Duodenal mucosa (tissue), 2 donors: Measurements from ENCODE around the gene ATP5ME.
A peak's percentile ranks its signal among the peaks of the same experiment; 100 is the strongest.
"Not testable (repeated sequence)": the region's sequence is repeated elsewhere in the genome, so short reads cannot be mapped to it uniquely, and the experiment has no call there.

ENCODE experiments used
- H3K27ac ChIP-seq: one replicate; pipeline ENCODE4 v1.7.0; 2013; ENCODE audit warnings: low read depth, low read length
- H3K27me3 ChIP-seq, 2 donors: one replicate each; pipeline ENCODE4 v1.7.0; 2013; ENCODE audit warnings: low read length in 2 of 2, control low read depth in 1 of 2; ENCODE audit not compliant: insufficient read depth in 2 of 2, control insufficient read depth in 1 of 2
- H3K36me3 ChIP-seq, 2 donors: one replicate each; pipeline ENCODE4 v1.7.0; 2013; ENCODE audit warnings: low read length in 2 of 2, control low read depth in 1 of 2; ENCODE audit not compliant: insufficient read depth in 2 of 2, control insufficient read depth in 1 of 2
- H3K4me1 ChIP-seq, 2 donors: one replicate each; pipeline ENCODE4 v1.7.0; 2013; ENCODE audit warnings: low read length in 2 of 2, control low read depth in 1 of 2; ENCODE audit not compliant: insufficient read depth in 2 of 2, control insufficient read depth in 1 of 2
- H3K4me3 ChIP-seq, 2 donors: one replicate each; pipeline ENCODE4 v1.7.0; 2013; ENCODE audit warnings: low read length in 2 of 2, low read depth in 1 of 2
- H3K9ac ChIP-seq, 2 donors: one replicate each; pipeline ENCODE4 v1.7.0; 2013; ENCODE audit warnings: low read length in 2 of 2, low read depth in 1 of 2
- H3K9me3 ChIP-seq, 2 donors: one replicate each; pipeline ENCODE4 v1.7.0; 2013; ENCODE audit warnings: low read length in 2 of 2, control low read depth in 1 of 2; ENCODE audit not compliant: control insufficient read depth in 1 of 2

ATP5ME gene

DNA sequence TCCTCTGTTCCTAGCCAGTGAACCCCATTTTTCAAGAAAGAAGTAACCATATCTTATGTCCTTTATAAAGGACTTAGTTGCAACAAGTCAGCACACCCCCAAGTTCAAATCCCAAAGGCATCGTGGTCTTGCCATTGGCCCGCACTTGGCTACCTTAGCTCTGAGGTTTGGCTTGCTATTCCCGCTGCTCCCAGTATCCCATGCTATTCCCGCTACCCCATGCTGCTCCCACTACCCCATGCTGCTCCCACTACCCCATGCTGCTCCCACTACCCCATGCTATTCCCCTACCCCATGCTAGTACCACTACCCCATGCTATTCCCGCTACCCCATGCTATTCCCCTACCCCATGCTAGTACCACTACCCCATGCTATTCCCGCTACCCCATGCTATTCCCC lies 5.9 kb downstream of the ATP5ME start:
- peaks cover 10 to 29% of the 10 kb centered on the region in 2 donors for H3K36me3 ChIP-seq
- not testable (repeated sequence) for H3K4me1 ChIP-seq, H3K9ac ChIP-seq, H3K27me3 ChIP-seq, H3K9me3 ChIP-seq, H3K27ac ChIP-seq, H3K4me3 ChIP-seq

DNA sequence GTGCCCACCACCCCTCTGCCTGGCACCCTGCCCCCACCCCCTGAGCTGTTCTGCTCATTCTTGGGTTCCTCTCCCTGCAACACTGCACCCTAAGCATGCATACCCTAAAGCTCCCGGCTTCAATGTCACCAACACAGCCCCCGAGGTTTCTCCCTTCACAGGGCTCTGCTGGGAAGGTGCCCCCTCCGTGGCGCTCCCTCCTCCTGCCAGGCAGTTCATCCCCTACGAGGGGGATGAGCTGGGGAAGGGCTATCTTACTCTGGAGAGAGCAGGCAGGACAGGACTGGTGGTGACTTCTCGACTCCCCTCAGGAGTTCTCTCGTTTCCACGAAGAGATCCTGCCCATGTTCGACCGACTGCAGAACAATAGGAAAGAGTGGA lies 6.5 kb downstream of the ATP5ME start:
- H3K36me3 ChIP-seq: peaks cover 10 to 22% of the 10 kb centered on the region in 2 donors
- no peak overlapping the region for H3K4me3 ChIP-seq
- H3K9ac ChIP-seq: no peak overlapping the region
- H3K27me3 ChIP-seq: peaks cover 0 to 3% of the 10 kb centered on the region in 2 donors
- no peak overlapping the region for H3K27ac ChIP-seq
- H3K4me1 ChIP-seq: no peaks in the 10 kb centered on the region
- no peaks in the 10 kb centered on the region for H3K9me3 ChIP-seq

DNA sequence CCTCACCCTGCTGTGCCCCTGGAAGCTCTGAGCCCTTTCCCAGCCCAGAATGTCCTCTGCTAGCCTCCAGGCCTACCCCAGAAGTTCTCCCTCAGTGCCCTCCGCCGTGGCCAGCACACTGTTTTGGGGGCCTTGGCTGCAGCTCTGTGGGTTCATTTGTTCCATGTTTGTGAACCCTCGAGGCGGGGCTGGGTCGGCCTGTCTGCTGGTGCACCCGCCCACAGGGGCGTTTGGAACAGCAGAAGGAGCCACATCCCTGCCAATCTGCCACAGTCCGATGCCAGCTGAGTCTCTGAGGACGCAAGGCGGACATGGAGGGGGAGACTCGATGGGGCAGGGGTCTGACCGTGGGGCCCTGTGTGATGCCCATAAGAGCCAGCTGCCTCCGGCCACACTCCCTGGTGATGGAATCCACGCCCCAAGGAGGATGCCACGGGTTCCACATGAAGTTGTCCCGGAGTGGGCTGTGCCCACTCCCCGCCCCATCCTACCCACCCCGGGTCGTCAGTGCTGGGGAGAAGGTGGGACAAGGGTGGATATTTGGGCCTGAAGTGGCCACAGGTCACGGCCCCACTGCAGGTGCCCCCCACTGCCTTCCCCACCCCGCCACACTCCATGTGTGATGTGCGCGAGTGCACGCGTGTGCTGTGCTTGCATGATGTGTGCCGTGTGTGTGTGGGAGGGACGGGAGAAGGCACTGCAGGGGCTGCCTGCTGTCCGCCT lies 7.1 kb downstream of the ATP5ME start:
- Histone ChIP-seq H3K9me3 (no peaks in the 10 kb centered on the region), H3K36me3 (peaks cover 7 to 17% of the 10 kb centered on the region in 2 donors), H3K27me3 (peaks cover 0 to 3% of the 10 kb centered on the region in 2 donors), H3K4me1 (no peaks in the 10 kb centered on the region), H3K4me3 (no peak overlapping the region), H3K9ac (no peak overlapping the region), H3K27ac (no peak overlapping the region)

DNA sequence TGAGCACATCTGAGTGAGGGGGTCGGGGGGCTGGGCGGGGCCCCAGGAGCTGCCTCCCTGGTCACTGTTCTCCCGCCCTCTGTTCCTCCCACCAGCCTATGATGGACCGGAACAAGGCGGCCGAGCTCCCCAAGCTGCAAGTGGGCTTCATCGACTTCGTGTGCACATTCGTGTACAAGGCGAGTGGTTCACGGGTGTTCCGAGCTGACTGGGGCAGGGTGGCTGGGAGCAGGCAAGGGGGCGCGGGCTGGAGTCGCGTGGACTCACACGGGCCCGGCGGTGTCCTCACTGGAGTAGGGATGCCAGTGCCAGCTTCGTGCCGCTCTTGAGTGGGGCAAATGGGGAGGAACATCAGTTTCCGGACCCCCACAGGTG lies 7.7 kb downstream of the ATP5ME start:
- Histone ChIP-seq H3K4me1 (no peaks in the 10 kb centered on the region), H3K27ac (no peak overlapping the region), H3K9me3 (no peaks in the 10 kb centered on the region), H3K27me3 (peaks cover 0 to 3% of the 10 kb centered on the region in 2 donors), H3K4me3 (no peak overlapping the region), H3K9ac (no peak overlapping the region), H3K36me3 (peaks cover 1 to 11% of the 10 kb centered on the region in 2 donors)

DNA sequence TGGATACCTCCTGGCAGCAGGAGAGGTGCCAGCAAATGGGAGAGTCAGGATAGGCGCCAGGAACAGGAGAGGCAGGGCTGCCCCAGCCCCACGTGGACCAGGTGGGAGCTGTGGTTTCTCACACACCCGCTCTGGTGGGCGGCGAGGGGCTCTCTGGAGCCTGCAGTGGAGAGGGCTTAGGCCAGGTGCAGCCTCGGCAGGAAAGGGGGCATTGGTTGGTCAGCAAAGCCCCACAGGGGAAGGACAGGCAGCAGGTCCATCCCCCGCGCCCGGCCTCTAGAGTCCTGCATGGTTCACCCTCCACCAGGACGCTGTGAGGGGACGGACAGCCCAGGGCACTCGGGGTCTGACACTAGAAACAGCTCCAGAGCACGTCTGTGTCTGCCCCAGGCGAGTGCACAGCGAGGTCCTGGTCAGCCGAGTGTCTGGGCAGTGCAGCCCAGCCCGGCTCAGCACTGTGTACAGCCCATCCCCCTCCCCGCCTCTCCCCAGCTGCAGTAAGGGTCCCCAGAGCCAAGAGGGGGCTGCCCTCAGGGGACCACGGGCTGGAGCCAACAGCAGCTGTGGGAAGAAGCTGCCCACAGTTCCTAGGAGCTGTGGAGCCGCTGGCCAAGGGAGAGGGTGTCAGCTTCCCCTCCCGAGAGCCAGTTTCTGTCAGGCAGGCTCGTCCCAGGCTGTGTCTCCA lies 8.2 kb downstream of the ATP5ME start:
- no peak overlapping the region for H3K27ac ChIP-seq
- peaks cover 0 to 3% of the 10 kb centered on the region in 2 donors for H3K27me3 ChIP-seq

DNA sequence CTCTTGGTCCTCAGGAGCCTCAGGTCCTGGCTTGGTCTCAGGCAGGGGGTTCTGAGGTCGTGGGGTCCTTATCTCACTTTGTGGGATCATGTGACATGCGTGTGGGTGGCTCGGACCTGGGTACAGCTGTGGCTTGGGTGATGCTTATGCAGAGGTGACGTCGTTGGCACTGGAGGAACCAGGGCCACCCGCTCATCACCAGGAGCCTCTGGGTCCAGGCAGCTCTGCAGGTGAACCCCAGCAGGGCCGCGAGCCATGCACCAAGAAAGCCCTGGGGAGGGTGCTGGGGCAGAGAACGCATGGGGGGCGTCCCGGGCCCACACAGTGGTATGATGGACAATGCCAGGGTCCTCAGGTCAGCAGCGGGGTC lies 8.7 kb downstream of the ATP5ME start:
- Histone ChIP-seq H3K9me3 (no peaks in the 10 kb centered on the region), H3K9ac (no peak overlapping the region), H3K27me3 (peaks cover 0 to 3% of the 10 kb centered on the region in 2 donors), H3K4me3 (no peak overlapping the region), H3K4me1 (no peaks in the 10 kb centered on the region), H3K36me3 (peaks cover 0 to under 1% of the 10 kb centered on the region in 2 donors), H3K27ac (no peak overlapping the region)

More for the DNA sequence above, 8.2 kb downstream of the ATP5ME start:
- H3K4me3 ChIP-seq: no peak overlapping the region
- H3K9ac ChIP-seq: no peak overlapping the region
- peaks cover 0 to 6% of the 10 kb centered on the region in 2 donors for H3K36me3 ChIP-seq
- no peaks in the 10 kb centered on the region for H3K4me1 ChIP-seq
- H3K9me3 ChIP-seq: no peaks in the 10 kb centered on the region

DNA sequence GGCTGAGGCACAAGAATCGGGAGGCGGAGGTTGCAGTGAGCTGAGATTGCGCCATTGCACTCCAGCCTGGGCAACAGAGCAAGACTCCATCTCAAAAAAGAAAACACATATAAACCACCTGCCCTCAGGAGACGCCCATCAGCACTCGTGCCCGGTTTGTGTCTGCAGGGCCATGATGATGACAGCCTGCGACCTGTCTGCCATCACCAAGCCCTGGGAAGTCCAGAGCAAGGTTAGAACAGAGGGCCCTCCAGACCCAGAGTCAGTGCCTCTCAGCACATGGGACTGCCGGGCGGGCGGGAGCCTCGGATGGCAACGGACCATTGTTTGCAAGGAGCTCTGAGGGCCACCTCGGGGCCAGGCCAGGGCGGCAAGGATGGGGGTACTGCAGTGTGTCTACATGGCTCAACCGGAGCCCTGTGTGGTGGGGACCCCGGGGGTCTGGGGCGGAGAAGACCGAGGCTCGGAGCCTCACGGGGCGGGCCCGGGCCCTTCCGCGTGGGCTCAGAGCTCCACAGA lies 9.3 kb downstream of the ATP5ME start:
- Histone ChIP-seq H3K27me3 (peaks cover 0 to 3% of the 10 kb centered on the region in 2 donors), H3K4me1 (no peaks in the 10 kb centered on the region), H3K36me3 (no peaks in the 10 kb centered on the region), H3K9me3 (no peaks in the 10 kb centered on the region), H3K9ac (no peak overlapping the region), H3K27ac (no peak overlapping the region), H3K4me3 (no peak overlapping the region)

DNA sequence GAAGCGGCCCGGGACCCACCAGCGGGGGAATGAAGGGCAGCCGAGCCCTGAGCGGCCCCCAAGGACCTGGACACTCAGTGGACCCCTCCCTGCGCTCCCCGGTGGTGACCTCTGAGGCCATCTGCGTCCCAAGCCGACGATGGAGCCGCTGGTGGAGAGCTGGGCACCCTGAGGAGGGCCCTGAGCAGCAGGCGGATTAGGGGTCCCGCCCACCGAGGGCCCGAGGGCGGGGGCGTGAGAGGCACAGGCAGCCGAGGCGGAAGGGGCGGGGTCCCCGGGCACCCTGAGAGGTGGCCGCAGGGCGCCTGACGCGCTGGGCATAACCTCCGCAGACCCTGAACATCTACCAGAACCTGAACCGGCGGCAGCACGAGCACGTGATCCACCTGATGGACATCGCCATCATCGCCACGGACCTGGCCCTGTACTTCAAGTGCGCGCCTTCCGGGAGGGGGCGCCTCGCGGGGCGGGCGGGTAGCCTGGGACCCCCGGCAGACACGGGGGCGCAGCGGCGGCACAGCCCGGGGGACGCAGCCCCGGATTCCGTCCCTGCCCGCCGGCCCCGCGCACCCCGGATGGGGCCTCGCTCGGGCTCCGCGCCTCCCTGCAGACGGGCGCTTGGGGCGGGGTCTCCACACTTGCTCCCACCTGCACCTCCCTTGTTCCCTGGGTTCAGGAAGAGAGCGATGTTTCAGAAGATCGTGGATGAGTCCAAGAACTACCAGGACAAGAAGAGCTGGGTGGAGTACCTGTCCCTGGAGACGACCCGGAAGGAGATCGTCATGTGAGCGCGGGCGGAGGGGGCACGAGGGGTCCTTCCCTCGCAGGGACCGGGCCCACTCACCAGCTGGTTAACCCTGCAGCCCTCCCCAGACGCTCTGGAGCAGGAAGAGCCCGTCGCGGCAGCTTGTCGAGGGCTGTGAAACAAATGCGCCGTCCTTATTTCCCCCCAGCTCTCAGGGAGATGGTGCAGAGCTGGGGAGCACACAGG lies 10.3 kb downstream of the ATP5ME start:
- H3K36me3 ChIP-seq: no peaks in the 10 kb centered on the region
- peak overlapping the region in 1 of 2 donors; percentile 61 for H3K9ac ChIP-seq
- H3K27ac ChIP-seq: no peak overlapping the region
- peak overlapping the region; percentile 70 for H3K4me3 ChIP-seq
- no peaks in the 10 kb centered on the region for H3K4me1 ChIP-seq
- H3K9me3 ChIP-seq: no peaks in the 10 kb centered on the region
- H3K27me3 ChIP-seq: peaks cover 0 to 3% of the 10 kb centered on the region in 2 donors

DNA sequence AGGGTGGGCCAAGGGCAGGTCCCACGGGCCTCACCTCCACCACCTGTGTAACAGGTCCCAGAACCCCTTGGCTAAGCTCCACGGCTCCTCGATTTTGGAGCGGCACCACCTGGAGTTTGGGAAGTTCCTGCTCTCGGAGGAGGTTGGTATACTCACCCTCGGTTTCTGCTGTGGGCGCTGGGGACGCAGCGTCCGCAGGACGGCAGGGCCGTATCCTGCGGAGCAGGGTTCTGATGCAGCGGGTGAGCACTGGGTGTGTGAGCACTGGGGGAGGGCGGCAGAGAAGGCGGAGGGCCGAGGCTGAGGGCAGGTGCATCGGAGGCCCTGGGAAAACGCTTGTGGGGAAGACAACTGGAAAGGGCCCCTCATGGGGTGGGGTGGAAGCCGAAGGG lies 11.0 kb downstream of the ATP5ME start:
- Histone ChIP-seq H3K27ac (no peak overlapping the region), H3K36me3 (no peaks in the 10 kb centered on the region), H3K4me1 (no peaks in the 10 kb centered on the region), H3K27me3 (peaks cover 0 to 3% of the 10 kb centered on the region in 2 donors), H3K9ac (peak overlapping the region in 1 of 2 donors; percentile 61), H3K9me3 (no peaks in the 10 kb centered on the region), H3K4me3 (peak overlapping the region; percentile 70)
